WI38 (cell line): Measurements from ENCODE around the gene MEIS2.

Source experiments
- H3K4me3 ChIP-seq: 2 replicates; pipeline ENCODE4 v1.5.1; 2011; ENCODE audit warnings: low read depth, mild to moderate bottlenecking, control low read depth, low read length
- TF ChIP-seq, protein P1 (sequence below): IDR thresholded peaks from 2 replicates; pipeline ENCODE4 v1.5.1; 2012; ENCODE audit warnings: low read depth, mild to moderate bottlenecking, control low read depth, low read length

Gene MEIS2

DNA sequence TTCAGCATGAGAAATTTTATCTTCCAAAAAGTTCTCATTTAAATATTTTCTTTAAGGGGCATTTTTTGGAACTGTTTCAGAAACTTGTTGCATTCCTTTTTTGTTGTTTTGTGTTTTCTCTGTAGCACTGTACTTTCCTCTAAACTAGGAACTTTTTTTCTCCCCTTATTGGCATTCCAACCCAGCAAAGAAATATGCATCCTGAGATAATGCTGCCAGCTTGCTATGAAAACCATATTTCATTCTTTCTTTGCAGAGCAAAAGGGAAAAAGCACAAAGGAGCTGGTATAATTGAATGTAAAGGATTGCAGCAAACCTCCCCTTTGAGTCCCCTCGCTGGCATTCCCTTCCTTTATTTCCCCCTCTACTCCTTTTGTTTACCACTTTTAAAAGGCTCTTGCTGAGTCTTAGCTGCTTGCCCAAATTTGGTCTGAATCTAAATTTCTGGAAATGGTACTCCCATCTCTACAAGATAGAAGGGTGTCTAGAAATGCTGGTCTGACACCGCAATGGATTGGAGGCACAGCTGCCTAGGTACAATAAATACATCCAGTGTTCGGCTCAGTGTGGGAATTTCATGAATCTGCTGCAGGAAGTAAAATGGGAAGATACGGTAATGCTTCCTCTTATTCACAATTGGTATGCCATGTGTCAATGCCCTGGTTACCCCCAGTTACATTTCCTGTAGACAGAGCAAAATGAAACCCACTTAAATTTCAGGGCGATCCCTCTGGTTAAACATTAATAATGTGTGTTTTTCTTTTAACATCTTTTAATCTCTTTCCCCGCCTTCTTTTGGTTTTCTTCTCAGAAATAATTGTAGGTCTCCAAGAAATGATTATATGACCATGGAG is 156.6 kb downstream of the MEIS2 start:
- H3K4me3 ChIP-seq: no peak overlapping the region
- TF ChIP-seq, protein P1, sequence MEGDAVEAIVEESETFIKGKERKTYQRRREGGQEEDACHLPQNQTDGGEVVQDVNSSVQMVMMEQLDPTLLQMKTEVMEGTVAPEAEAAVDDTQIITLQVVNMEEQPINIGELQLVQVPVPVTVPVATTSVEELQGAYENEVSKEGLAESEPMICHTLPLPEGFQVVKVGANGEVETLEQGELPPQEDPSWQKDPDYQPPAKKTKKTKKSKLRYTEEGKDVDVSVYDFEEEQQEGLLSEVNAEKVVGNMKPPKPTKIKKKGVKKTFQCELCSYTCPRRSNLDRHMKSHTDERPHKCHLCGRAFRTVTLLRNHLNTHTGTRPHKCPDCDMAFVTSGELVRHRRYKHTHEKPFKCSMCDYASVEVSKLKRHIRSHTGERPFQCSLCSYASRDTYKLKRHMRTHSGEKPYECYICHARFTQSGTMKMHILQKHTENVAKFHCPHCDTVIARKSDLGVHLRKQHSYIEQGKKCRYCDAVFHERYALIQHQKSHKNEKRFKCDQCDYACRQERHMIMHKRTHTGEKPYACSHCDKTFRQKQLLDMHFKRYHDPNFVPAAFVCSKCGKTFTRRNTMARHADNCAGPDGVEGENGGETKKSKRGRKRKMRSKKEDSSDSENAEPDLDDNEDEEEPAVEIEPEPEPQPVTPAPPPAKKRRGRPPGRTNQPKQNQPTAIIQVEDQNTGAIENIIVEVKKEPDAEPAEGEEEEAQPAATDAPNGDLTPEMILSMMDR: no peak

DNA sequence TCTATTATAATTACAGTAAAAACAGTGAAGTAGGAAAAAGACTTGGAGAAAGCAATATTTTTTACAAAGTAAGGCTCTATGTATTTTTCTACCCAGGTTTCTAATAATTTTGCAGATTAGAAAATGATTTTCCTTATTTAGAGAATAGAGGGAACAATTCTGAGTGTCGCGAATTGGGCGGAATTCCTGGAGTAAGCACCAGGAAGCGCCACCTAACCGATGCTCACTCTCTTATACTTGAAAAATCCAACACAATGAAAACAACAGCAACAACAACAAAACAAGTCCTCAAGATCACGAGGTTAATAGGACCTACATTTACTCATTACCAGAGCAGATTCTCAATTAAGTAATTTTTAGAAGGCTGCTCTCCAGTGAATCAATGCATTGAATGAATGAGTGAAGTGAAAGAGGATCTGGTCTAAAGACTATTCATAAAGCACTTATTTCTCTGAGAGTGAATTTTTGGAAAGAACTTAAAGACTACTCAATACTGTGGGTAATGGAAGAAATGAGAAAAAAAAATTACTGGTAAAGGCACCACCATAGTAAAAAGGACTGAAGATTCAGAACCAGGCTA is 158.0 kb downstream of the MEIS2 start:
- H3K4me3 ChIP-seq: no peak overlapping the region
- TF ChIP-seq, protein P1: no peak

DNA sequence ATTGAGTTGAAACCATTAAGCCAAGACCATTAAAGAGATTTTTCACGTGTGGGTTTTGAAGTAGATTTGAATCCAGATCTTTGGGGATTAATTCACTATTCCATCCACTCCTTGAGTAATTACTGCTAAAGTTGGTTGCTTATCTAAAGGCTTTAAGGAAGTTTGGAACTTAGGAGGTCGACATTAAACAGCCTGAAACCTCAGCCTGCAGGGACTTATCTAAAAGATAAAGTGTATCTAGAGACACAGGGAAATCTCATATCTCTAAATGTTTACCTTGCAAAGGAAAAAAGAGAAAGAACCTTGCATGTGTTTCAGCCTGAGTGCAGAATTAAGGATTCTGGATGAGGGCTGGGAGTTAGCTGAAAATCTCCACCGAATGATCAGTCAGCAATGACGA is 158.6 kb downstream of the MEIS2 start:
- TF ChIP-seq, protein P1: no peak

DNA sequence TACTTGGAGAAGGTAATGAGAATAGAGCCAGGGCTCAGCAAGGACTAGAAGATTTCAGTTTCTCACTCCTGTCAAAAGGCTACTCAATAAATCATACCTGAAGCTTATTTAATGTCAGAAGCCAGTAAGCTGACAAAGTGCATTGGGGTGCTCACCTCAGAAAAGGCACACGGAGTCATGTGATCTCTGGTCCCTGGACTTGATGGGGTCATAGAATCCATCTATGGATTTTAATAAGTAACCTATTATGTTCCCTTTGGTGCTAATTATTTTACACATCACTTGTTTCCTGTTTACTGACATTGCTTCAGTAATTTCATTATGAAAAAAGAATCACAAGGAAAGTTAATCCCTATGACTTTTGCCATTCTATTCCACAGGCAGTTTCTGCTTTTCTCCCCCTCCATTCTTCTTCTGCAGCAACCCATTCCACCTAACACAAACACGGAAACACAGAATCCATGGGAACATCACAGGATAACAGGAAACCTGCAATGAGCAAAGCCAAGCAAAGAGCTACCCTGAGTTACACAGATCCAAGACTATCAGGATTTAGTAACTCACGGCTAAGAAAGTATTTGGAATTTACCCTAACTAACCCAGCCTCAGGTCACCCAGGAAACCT is 159.6 kb downstream of the MEIS2 start:
- TF ChIP-seq, protein P1: no peak
- H3K4me3 ChIP-seq: no peak overlapping the region

More for the DNA sequence above, 158.6 kb downstream of the MEIS2 start:
- H3K4me3 ChIP-seq: no peak overlapping the region

DNA sequence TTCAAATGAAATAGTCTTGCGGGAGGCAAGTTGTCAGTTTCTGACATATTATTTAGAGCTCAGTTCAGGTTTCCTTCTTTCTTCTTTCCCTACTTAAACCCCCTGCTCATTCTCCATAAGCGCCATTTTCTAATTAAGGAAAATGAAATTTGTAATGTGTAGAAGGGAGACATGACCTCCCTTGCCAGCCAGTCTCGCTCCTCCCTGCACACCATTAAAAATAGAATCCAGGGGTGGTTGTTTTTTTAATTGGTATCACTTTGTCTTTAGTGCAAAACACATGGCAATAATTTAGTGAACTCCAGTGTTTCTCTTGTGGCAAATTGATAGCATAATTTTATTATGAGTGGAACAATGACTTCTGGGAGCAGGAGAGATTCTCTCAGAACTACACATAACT is 160.1 kb downstream of the MEIS2 start:
- TF ChIP-seq, protein P1: no peak

DNA sequence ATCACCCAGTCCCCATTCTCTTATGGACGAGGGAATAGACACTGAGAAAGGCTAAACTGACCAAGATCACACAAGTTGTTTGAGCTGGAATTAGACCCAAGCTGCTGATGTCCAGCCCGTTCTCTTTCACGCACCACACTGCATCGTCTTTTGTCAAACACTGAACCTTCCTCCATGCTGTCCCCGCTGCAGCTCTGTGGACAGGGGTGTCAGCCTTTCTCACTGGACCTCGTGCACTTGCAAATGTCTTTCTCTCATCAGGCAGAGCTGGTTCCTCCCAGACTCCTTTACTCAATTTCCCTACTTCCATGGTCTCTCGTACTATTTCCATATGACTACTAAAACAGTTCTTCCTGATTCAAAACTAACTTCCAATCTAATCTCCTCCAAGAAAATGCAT is 161.6 kb downstream of the MEIS2 start:
- H3K4me3 ChIP-seq: no peak overlapping the region
- TF ChIP-seq, protein P1: no peak

More for the DNA sequence above, 160.1 kb downstream of the MEIS2 start:
- H3K4me3 ChIP-seq: no peak overlapping the region

DNA sequence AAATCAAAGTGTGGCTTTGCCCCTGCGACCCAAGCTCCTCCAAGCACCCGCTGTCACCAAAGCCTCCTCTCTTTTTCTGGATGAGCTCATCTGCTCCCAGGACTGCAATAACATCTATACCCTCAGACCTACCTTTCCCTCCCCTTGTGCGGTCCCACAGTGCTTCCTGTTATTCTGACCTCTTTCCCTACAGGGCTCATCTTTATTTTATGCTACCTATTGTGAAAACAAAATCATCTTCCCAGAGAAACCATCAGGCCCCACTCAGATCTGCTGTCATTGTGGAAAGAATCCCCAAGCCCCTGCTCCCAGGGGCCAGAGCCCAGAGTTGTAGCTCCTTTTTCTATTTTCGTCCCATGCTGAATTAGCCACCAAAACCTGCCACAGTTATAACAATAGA is 162.2 kb downstream of the MEIS2 start:
- TF ChIP-seq, protein P1: no peak
- no peak overlapping the region for H3K4me3 ChIP-seq
